Small intestine (tissue), 16 donors: ENCODE measurements around the gene PPCS. TPM values are rescaled to one million over a fixed set of nuclear protein-coding genes. Genes with fewer than 3 reads are reported as not detected.
A peak's percentile ranks its signal among the peaks of the same experiment; 100 is the strongest.

Experiments
- DNase-seq, 2 donors: peaks; one replicate each; pipeline versions ENCODE4 v3.0.0 to v3.0.0-alpha.2; 2013
- FAIRE-seq: peaks from 2 replicates; lab custom pipeline; 2012; peaks lifted over from hg19 to GRCh38; lab: Jason Lieb, UNC
- H3K27ac ChIP-seq, 3 donors: one replicate each; pipeline ENCODE4 v1.5.1; 2013; ENCODE audit warnings: low read length in 2 of 3, mild to moderate bottlenecking in 2 of 3, control low read depth in 1 of 3, inconsistent platforms in 1 of 3, low read depth in 1 of 3, moderate library complexity in 1 of 3
- H3K27me3 ChIP-seq, 3 donors: one replicate each; pipeline ENCODE4 v1.6.1; 2013; ENCODE audit warnings: low read length in 3 of 3, inconsistent platforms in 1 of 3; ENCODE audit not compliant: control insufficient read depth in 3 of 3, insufficient read depth in 3 of 3
- H3K36me3 ChIP-seq, 3 donors: one replicate each; pipeline ENCODE4 v1.6.1; 2013; ENCODE audit warnings: low read length in 3 of 3, inconsistent platforms in 1 of 3, low read depth in 1 of 3, mild to moderate bottlenecking in 1 of 3, moderate library complexity in 1 of 3; ENCODE audit not compliant: control insufficient read depth in 3 of 3, insufficient read depth in 2 of 3
- H3K4me1 ChIP-seq, 3 donors: one replicate each; pipeline ENCODE4 v1.6.1; 2013; ENCODE audit warnings: low read length in 2 of 3, inconsistent platforms in 1 of 3, low read depth in 1 of 3, mild to moderate bottlenecking in 1 of 3, moderate library complexity in 1 of 3; ENCODE audit not compliant: control insufficient read depth in 3 of 3, insufficient read depth in 2 of 3
- H3K4me3 ChIP-seq, 3 donors: one replicate each; pipeline ENCODE4 v1.5.1; 2013; ENCODE audit warnings: low read length in 3 of 3, control low read depth in 1 of 3, inconsistent platforms in 1 of 3, low read depth in 1 of 3, mild to moderate bottlenecking in 1 of 3, moderate library complexity in 1 of 3
- H3K9me3 ChIP-seq, 2 donors: one replicate each; pipeline ENCODE4 v1.6.1; 2013; ENCODE audit warnings: low read depth in 1 of 2, low read length in 1 of 2; ENCODE audit not compliant: control insufficient read depth in 2 of 2, insufficient read depth in 1 of 2
- WGBS, 3 donors: extraction: QIAGEN DNeasy Blood & Tissue Kit; methylation state at CpG; one replicate each; pipeline ENCODE4 v1.1.7; 2013; 5-methylcytosine and 5-hydroxymethylcytosine counted together
- long read RNA-seq, 10 donors: transcript quantifications; one replicate each; lab custom pipeline, GENCODE V29; 2026
- polyA plus RNA-seq, 4 donors: library from polyadenylated mRNA; stranded (reverse) in 3 of 4; unstranded in 1 of 4; fragments of 200-250 nt in 3 of 4; fragments of 120-200 nt in 1 of 4; gene quantifications; one replicate each; pipeline versions ENCODE4 v1.2.1 to v1.2.3, GENCODE V29; 2013
- donor health status: healthy with polysubstance abuse.
- donor health status: control.
- donor health status: control.
- donor health status: Bipolar disorder and iron deficiency.
- donor health status: healthy.

The PPCS gene
- polyA plus RNA-seq: 100 to 1,000 TPM in 3 of 4 donors, 10 to 100 TPM in 1; 85.0 to 175 (median 123) TPM
- long read RNA-seq, donor 1: 0 reads
- long read RNA-seq, donor 2, transcript PPCS-203 (3 exons, 1,431 nt): minor isoform, 9 of 25 reads
- long read RNA-seq, donor 2, transcript PPCS-201 (3 exons, 984 nt): major isoform, 14 of 25 reads
- long read RNA-seq, donor 2, partial matches to known transcripts: 0 of 25 reads
- long read RNA-seq, donor 2, other reads (novel, unspliced or antisense): 0 of 25 reads
- long read RNA-seq, donor 3, transcript PPCS-201 (3 exons, 984 nt): major isoform, 26 of 46 reads
- long read RNA-seq, donor 3, transcript PPCS-203 (3 exons, 1,431 nt): minor isoform, 15 of 46 reads
- long read RNA-seq, donor 3, partial matches to known transcripts: 0 of 46 reads
- long read RNA-seq, donor 3, other reads (novel, unspliced or antisense): 0 of 46 reads
- long read RNA-seq, donor 4, partial matches to known transcripts: 0 of 2 reads
- long read RNA-seq, donor 4, other reads (novel, unspliced or antisense): 0 of 2 reads
- long read RNA-seq, donor 5, transcript PPCS-201 (3 exons, 984 nt): major isoform, 11 of 19 reads
- long read RNA-seq, donor 5, transcript PPCS-203 (3 exons, 1,431 nt): minor isoform, 8 of 19 reads
- long read RNA-seq, donor 5, partial matches to known transcripts: 0 of 19 reads
- long read RNA-seq, donor 5, other reads (novel, unspliced or antisense): 0 of 19 reads
- long read RNA-seq, donor 6, transcript PPCS-201 (3 exons, 984 nt): major isoform, 29 of 44 reads
- long read RNA-seq, donor 6, transcript PPCS-203 (3 exons, 1,431 nt): minor isoform, 13 of 44 reads
- long read RNA-seq, donor 6, partial matches to known transcripts: 0 of 44 reads
- long read RNA-seq, donor 6, other reads (novel, unspliced or antisense): 0 of 44 reads
- long read RNA-seq, donor 7: 0 reads
- long read RNA-seq, donor 8, transcript PPCS-203 (3 exons, 1,431 nt): major isoform, 5 of 6 reads
- long read RNA-seq, donor 8, partial matches to known transcripts: 0 of 6 reads
- long read RNA-seq, donor 8, other reads (novel, unspliced or antisense): 0 of 6 reads
- long read RNA-seq, donor 9, transcript PPCS-201 (3 exons, 984 nt): major isoform, 10 of 18 reads
- long read RNA-seq, donor 9, partial matches to known transcripts: 0 of 18 reads
- long read RNA-seq, donor 9, other reads (novel, unspliced or antisense): 0 of 18 reads
- long read RNA-seq, donor 10, transcript PPCS-207 (2 exons, 1,617 nt): minor isoform, 5 of 69 reads
- long read RNA-seq, donor 10, transcript PPCS-203 (3 exons, 1,431 nt): minor isoform, 27 of 69 reads
- long read RNA-seq, donor 10, transcript PPCS-201 (3 exons, 984 nt): major isoform, 37 of 69 reads
- long read RNA-seq, donor 10, partial matches to known transcripts: 0 of 69 reads
- long read RNA-seq, donor 10, other reads (novel, unspliced or antisense): 0 of 69 reads

DNA sequence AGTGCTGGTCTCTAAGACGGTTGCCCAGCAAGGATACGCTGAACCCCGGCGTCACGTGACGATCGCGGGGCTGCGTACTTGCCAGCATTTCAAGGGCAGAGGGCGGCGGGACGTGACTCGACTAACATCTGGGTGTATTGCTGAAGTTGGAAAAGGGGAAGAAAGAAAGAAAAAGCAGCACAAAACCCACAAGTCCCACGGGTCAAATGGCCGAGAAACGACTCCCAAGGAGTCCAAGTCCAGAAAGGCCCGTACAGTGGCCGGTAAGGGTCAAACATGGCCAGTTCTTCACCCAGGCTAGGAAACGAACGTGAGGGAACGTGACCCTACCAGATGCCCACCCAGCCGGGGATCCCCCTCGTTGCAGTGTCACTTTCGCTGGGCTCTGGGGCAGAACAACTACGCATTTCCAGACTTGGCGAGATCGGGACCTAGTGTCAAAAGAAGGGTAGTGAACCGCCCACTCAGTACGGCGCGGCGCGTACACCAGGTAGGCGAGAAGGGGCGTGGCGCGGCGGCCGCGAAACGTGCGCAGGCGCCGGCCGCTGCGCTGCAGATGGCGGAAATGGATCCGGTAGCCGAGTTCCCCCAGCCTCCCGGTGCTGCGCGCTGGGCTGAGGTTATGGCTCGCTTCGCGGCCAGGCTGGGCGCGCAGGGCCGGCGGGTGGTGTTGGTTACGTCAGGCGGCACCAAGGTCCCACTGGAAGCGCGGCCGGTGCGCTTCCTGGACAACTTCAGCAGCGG, at the start of gene PPCS, which contains the start of gene ZMYND12:
PPCS (plus strand) TSS at position 534 of the 744 bp plus-strand sequence; CDS start at position 557, 23 bp downstream.
ZMYND12 (minus strand) TSS at position 13 of the 744 bp plus-strand sequence. CDS start 25 bp downstream, outside the sequence.
- no peak for FAIRE-seq
- H3K27ac ChIP-seq: peak within 1 kb of the TSS; percentile 94 to 98 (median 94)
- WGBS, 3 donors: 0% methylated on average over 43 to 66 of the region's 66 CpGs

DNA sequence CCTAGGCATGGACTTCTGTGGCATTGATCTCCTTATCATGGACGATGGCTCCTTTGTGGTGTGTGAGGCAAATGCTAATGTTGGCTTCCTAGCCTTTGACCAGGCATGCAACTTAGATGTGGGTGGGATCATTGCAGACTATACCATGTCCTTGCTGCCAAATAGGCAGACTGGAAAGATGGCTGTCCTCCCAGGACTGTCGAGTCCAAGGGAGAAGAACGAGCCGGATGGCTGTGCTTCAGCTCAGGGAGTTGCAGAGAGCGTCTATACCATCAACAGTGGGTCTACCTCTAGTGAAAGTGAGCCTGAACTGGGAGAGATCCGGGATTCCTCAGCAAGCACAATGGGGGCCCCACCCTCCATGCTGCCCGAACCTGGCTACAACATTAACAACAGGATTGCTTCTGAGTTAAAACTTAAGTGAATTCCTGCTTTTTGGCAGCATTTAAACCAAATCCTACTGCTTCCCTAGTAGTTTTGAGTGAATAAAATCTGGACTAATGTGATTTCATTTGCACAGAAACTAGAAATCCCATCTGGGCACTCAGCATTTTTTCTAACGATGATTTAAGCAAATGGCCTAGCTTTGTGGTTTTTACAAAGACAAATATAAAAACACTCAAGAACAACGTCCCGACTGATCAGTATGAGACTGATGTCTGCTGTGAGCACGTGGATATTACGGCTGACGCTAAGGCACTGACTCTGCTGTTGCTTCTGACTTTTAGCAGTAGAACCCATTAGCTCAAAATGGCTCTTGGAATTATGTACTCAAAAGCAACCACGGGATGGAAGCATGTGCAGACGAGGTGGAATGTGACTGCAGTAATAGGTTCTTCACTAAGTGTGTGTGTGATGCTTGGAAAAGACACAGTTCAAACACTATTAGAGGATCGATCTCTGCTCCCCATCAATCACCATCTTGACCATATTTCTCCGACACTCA, 41.5 kb upstream of the PPCS start:
- 89 to 94% (median 90%) methylated on average over 17 of the region's 17 CpGs for WGBS, 3 donors
- no peaks in the 10 kb centered on the region for H3K4me1 ChIP-seq
- FAIRE-seq (no peak), DNase-seq (no peak)
- no peaks in the 10 kb centered on the region for H3K9me3 ChIP-seq
- H3K27ac ChIP-seq: no peak overlapping the region
- no peaks in the 10 kb centered on the region for H3K27me3 ChIP-seq
- H3K4me3 ChIP-seq: no peak overlapping the region
- H3K36me3 ChIP-seq: no peaks in the 10 kb centered on the region

More for the DNA sequence above, at the start of gene PPCS, which contains the start of gene ZMYND12:
- Histone ChIP-seq H3K36me3 (peaks cover 0 to 7% (median 3%) of the 10 kb centered on the region in 3 donors), H3K27me3 (no peaks in the 10 kb centered on the region), H3K9me3 (no peaks in the 10 kb centered on the region), H3K4me1 (peaks cover 3 to 24% (median 4%) of the 10 kb centered on the region in 3 donors), H3K4me3 (peak within 1 kb of the TSS; percentile 75 to 93 (median 87))
- DNase-seq: peak; percentile 87 to 97

DNA sequence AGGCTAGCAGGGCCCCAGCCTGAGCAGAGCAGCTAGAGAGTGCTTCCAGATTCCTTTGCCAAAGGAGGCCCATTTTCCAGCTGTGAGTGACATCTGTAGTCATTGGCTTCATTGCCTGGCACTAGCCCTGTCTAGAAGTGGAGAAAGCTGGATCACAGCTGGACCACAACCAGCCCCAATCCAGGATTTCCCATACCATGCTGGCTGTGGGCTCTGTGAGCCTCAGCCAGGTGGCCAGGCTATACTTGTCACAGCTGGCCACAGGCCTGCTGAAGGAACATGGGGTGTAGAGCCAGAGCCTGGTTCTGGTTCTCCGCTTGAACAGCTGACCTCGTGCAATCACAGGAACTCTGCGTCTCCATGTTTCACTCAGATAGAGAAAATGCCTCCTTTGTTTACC, 39.2 kb upstream of the PPCS start:
- no peak for FAIRE-seq
- Histone ChIP-seq H3K36me3 (no peaks in the 10 kb centered on the region), H3K27me3 (no peaks in the 10 kb centered on the region), H3K9me3 (no peaks in the 10 kb centered on the region), H3K4me1 (peaks cover 0 to 8% (median 0%) of the 10 kb centered on the region in 3 donors), H3K4me3 (no peak overlapping the region), H3K27ac (no peak overlapping the region)
- WGBS, 3 donors: 51 to 83% (median 62%) methylated on average over 3 of the region's 3 CpGs
- no peak for DNase-seq

DNA sequence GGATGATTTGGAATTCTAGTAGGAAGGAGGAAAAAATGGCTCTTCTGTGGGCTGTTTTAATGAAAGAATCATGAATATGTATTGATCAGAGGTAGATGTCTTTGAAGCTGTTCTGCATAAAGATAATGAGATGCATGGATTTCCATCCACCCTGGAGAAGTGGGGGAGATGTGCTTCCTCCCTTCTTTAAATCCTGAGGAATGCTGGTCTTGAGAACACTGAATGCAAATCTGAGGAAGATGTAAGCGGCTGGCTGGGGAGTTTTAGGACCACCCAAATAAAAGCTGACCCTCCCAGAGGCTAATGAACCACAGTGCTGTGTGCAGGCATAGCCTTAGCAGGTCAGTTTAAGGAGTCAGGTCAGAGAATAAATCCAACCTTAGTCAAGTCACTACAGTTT, 37.8 kb upstream of the PPCS start:
- FAIRE-seq (no peak), DNase-seq (no peak)
- no peaks in the 10 kb centered on the region for H3K36me3 ChIP-seq
- no peak overlapping the region for H3K27ac ChIP-seq
- H3K4me3 ChIP-seq: no peak overlapping the region
- H3K27me3 ChIP-seq: no peaks in the 10 kb centered on the region
- 72 to 85% (median 78%) methylated on average over 1 of the region's 1 CpG for WGBS, 3 donors
- H3K9me3 ChIP-seq: no peaks in the 10 kb centered on the region
- H3K4me1 ChIP-seq: peaks cover 0 to 8% (median 0%) of the 10 kb centered on the region in 3 donors

DNA sequence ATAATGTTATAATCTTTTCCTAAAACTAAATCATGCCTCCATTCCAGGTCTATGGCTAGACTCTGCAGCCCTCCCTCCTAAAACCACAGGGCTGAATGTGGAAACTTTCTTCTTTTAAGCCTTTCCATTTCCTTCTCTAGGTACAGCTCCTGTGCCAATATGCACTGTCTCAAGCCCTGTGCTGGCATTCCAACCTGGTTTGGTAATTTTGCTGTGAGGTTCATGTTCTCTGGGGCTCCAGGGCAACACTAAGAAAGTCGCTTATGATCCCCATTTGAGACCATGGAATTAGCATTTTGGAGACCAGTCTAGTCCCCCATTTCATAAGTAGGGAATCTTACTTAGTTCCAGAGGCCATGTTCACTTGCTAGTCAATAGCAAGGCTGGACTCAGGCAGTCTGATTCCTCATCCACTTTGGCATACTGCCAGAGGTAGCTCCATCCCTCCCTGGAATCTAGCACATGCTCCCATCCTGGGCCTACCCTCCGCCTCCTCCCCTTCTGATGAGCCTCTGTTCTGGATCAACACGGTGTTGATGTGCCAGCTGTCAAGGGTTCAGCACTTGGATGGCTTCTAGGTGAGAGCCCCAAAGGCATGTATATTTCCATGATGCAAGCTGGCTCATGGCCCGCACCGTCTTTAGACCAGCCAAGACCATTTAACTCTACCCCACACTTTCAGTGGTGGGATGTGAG, 37.1 kb upstream of the PPCS start:
- WGBS, 3 donors: 85 to 94% (median 89%) methylated on average over 5 of the region's 5 CpGs
- FAIRE-seq (no peak), DNase-seq (no peak)
- H3K36me3 ChIP-seq: no peaks in the 10 kb centered on the region
- no peaks in the 10 kb centered on the region for H3K27me3 ChIP-seq
- peak overlapping the region in 1 of 3 donors; percentile 7 for H3K27ac ChIP-seq
- H3K4me1 ChIP-seq: peaks cover 0 to 8% (median 0%) of the 10 kb centered on the region in 3 donors
- H3K9me3 ChIP-seq: no peaks in the 10 kb centered on the region
- no peak overlapping the region for H3K4me3 ChIP-seq

DNA sequence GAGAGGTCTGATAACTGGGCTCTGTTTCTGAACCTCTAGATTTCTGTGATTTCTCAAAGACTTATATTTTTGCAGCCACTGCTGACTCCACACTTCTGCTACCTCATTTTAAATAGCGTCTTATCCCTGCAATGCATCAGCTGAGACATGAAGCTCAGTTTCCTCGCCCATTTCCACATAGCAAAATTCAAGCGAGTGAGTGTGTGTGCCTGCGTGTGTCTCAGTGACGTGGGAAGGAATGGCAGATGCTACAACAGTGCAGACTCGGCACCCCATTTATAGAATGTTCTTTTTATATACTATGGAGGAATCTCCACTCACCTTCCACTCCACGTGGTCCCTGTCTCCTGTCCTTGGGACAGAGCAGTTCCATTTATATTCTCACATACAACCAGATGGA, 36.2 kb upstream of the PPCS start:
- DNase-seq (no peak), FAIRE-seq (no peak)
- no peaks in the 10 kb centered on the region for H3K36me3 ChIP-seq
- H3K4me1 ChIP-seq: peaks cover 0 to 8% (median 0%) of the 10 kb centered on the region in 3 donors
- H3K27me3 ChIP-seq: no peaks in the 10 kb centered on the region
- H3K4me3 ChIP-seq: no peak overlapping the region
- WGBS, 3 donors: 86 to 92% (median 87%) methylated on average over 7 of the region's 7 CpGs
- H3K27ac ChIP-seq: peak overlapping the region in 1 of 3 donors; percentile 34
- H3K9me3 ChIP-seq: no peaks in the 10 kb centered on the region
